Neutrophil (primary cell): Measurements from ENCODE around the gene PTPN7.
"Not testable (repeated sequence)": the region's sequence is repeated elsewhere in the genome, so short reads cannot be mapped to it uniquely, and the experiment has no call there.

Source experiments
- H3K27ac ChIP-seq: fragments of 200-600 bp; sonication (generic); 2 replicates; pipeline ENCODE4 v1.5.1; 2016; ENCODE audit warnings: mild to moderate bottlenecking, moderate library complexity
- H3K27me3 ChIP-seq: fragments of 200-600 bp; sonication (generic); 2 replicates; pipeline ENCODE4 v1.6.0; 2016; ENCODE audit warnings: mild to moderate bottlenecking
- H3K36me3 ChIP-seq: fragments of 200-600 bp; sonication (generic); 2 replicates; pipeline ENCODE4 v1.5.1; 2017
- H3K4me1 ChIP-seq, 2 experiments: fragments of 200-600 bp in 1 of 2; sonication (generic) in 1 of 2; 1 replicate in 1 of 2; 2 replicates in 1 of 2; pipeline versions ENCODE4 v1.5.1 to v1.6.1; 2013 to 2016; ENCODE audit warnings: low read depth in 1 of 2, low read length in 1 of 2, mild to moderate bottlenecking in 1 of 2, moderate library complexity in 1 of 2; ENCODE audit not compliant: control insufficient read depth in 1 of 2, insufficient read depth in 1 of 2
- H3K4me3 ChIP-seq, 2 experiments: fragments of 200-600 bp in 1 of 2; sonication (generic) in 1 of 2; 1 replicate in 1 of 2; 2 replicates in 1 of 2; pipeline ENCODE4 v1.5.1; 2013 to 2016; ENCODE audit warnings: low read depth in 1 of 2, low read length in 1 of 2, mild to moderate bottlenecking in 1 of 2, moderate library complexity in 1 of 2
- H3K9me3 ChIP-seq: fragments of 200-600 bp; sonication (generic); 2 replicates; pipeline ENCODE4 v1.5.1; 2016
- CTCF ChIP-seq: fragments of 200-600 bp; sonication (generic); IDR thresholded peaks from 2 replicates; pipeline ENCODE4 v1.5.1; 2016; ENCODE audit warnings: antibody characterized with exemption

The PTPN7 gene

GRCh38 chr1:202113690-202114300 is 46.6 kb downstream of the PTPN7 start:
- no peaks in the 10 kb centered on the region for H3K4me1 ChIP-seq

GRCh38 chr1:202112859-202113689 is 47.3 kb downstream of the PTPN7 start:
- Histone ChIP-seq H3K27ac (no peak overlapping the region), H3K27me3 (peaks cover 19% of the 10 kb centered on the region), H3K36me3 (no peaks in the 10 kb centered on the region), H3K9me3 (no peaks in the 10 kb centered on the region), H3K4me3 (no peak overlapping the region), H3K4me1 (no peaks in the 10 kb centered on the region)
- no peak for TF ChIP-seq CTCF

More at GRCh38 chr1:202113690-202114300, 46.6 kb downstream of the PTPN7 start:
- H3K9me3 ChIP-seq: no peaks in the 10 kb centered on the region
- no peak overlapping the region for H3K27ac ChIP-seq
- no peak for TF ChIP-seq CTCF
- H3K4me3 ChIP-seq: no peak overlapping the region
- H3K27me3 ChIP-seq: peaks cover 19% of the 10 kb centered on the region
- H3K36me3 ChIP-seq: no peaks in the 10 kb centered on the region

- not testable (repeated sequence) for H3K4me1 ChIP-seq, H3K4me3 ChIP-seq, H3K9me3 ChIP-seq, H3K36me3 ChIP-seq, H3K27ac ChIP-seq
- peaks cover 19% of the 10 kb centered on the region for H3K27me3 ChIP-seq
These were observed 48.8 kb downstream of the PTPN7 start for GRCh38 chr1:202111589-202111988.

GRCh38 chr1:202110977-202111376 is 49.4 kb downstream of the PTPN7 start:
- Histone ChIP-seq H3K27ac (no peak overlapping the region), H3K4me1 (no peaks in the 10 kb centered on the region), H3K36me3 (no peaks in the 10 kb centered on the region), H3K9me3 (no peaks in the 10 kb centered on the region), H3K27me3 (peaks cover 19% of the 10 kb centered on the region), H3K4me3 (no peak overlapping the region)
- TF ChIP-seq CTCF: no peak

GRCh38 chr1:202107801-202108731 is 52.3 kb downstream of the PTPN7 start:
- no peak for TF ChIP-seq CTCF
- Histone ChIP-seq H3K36me3 (no peaks in the 10 kb centered on the region), H3K4me1 (no peaks in the 10 kb centered on the region), H3K4me3 (no peak overlapping the region), H3K9me3 (no peaks in the 10 kb centered on the region), H3K27ac (no peak overlapping the region), H3K27me3 (peaks cover 3% of the 10 kb centered on the region)
